ENCODE data around the gene EXOC6B.
A peak's percentile ranks its signal among the peaks of the same experiment; 100 is the strongest.

EXOC6B gene

GRCh38 chr2:72825257-72826155 is at the start of gene EXOC6B:
TSS of gene EXOC6B (minus strand) at chr2:72826033.
- peak; percentile 80 for DNase-seq (ENCODE audit: low spot score)

- DNase-seq (ENCODE audit: low spot score), result no peak
These were observed 46.0 kb upstream of the EXOC6B start for GRCh38 chr2:72871880-72872279.

- DNase-seq (ENCODE audit: low spot score), result no peak
These were observed 45.2 kb upstream of the EXOC6B start for GRCh38 chr2:72871060-72871459.

- DNase-seq (ENCODE audit: low spot score), result no peak
These were observed 38.7 kb upstream of the EXOC6B start for GRCh38 chr2:72864500-72864899.

- DNase-seq (ENCODE audit: low spot score), result no peak
These were observed 37.2 kb upstream of the EXOC6B start for GRCh38 chr2:72863046-72863445.

GRCh38 chr2:72862239-72862988 is 36.6 kb upstream of the EXOC6B start:
- peak; percentile 82 for DNase-seq (ENCODE audit: low spot score)

GRCh38 chr2:72859831-72860262 is 34.0 kb upstream of the EXOC6B start:
- peak; percentile 41 for DNase-seq (ENCODE audit: low spot score)

GRCh38 chr2:72851333-72851732 is 25.5 kb upstream of the EXOC6B start:
- DNase-seq (ENCODE audit: low spot score), result no peak

GRCh38 chr2:72849138-72849462 is 23.3 kb upstream of the EXOC6B start:
- DNase-seq (ENCODE audit: low spot score), result no peak

- no peak for DNase-seq (ENCODE audit: low spot score)
These were observed 22.8 kb upstream of the EXOC6B start for GRCh38 chr2:72848436-72849137.

GRCh38 chr2:72847534-72848315 is 21.9 kb upstream of the EXOC6B start:
- no peak for DNase-seq (ENCODE audit: low spot score)

GRCh38 chr2:72846171-72847095 is 20.6 kb upstream of the EXOC6B start:
- DNase-seq (ENCODE audit: low spot score), result no peak

- no peak for DNase-seq (ENCODE audit: low spot score)
These were observed 17.5 kb upstream of the EXOC6B start for GRCh38 chr2:72843301-72843700.

- no peak for DNase-seq (ENCODE audit: low spot score)
These were observed 15.8 kb upstream of the EXOC6B start for GRCh38 chr2:72841462-72842125.

- DNase-seq (ENCODE audit: low spot score), result no peak
These were observed 14.2 kb upstream of the EXOC6B start for GRCh38 chr2:72840066-72840465.

- DNase-seq (ENCODE audit: low spot score), result no peak
These were observed 11.3 kb upstream of the EXOC6B start for GRCh38 chr2:72837171-72837570.

GRCh38 chr2:72835403-72835802 is 9.6 kb upstream of the EXOC6B start:
- DNase-seq (ENCODE audit: low spot score), result no peak

- no peak for DNase-seq (ENCODE audit: low spot score)
These were observed 8.8 kb upstream of the EXOC6B start for GRCh38 chr2:72834596-72834995.

GRCh38 chr2:72833084-72833714 is 7.4 kb upstream of the EXOC6B start:
- DNase-seq (ENCODE audit: low spot score), result no peak

GRCh38 chr2:72830273-72830672 is 4.4 kb upstream of the EXOC6B start:
- no peak for DNase-seq (ENCODE audit: low spot score)
